Colonic mucosa (tissue), 4 donors: Measurements from ENCODE around the gene RNF183. TPM values are rescaled to one million over a fixed set of nuclear protein-coding genes. Genes with fewer than 3 reads are reported as not detected.

Source experiments
- DNase-seq: peaks from one replicate; pipeline ENCODE4 v3.0.0-alpha.2; 2020
- H3K27ac ChIP-seq: fragments of 200-600 bp; one replicate; pipeline ENCODE4 v1.8.0; 2021
- H3K27me3 ChIP-seq: fragments of 200-600 bp; one replicate; pipeline ENCODE4 v1.8.0; 2021
- H3K36me3 ChIP-seq: fragments of 200-600 bp; one replicate; pipeline ENCODE4 v1.8.0; 2021
- H3K4me1 ChIP-seq: fragments of 200-600 bp; one replicate; pipeline ENCODE4 v1.8.0; 2021; ENCODE audit warnings: mild to moderate bottlenecking
- H3K4me3 ChIP-seq: fragments of 200-600 bp; one replicate; pipeline ENCODE4 v1.8.0; 2021
- H3K9ac ChIP-seq, 2 donors: one replicate each; pipeline ENCODE4 v1.7.0; 2013; ENCODE audit warnings: control low read depth in 2 of 2, low read depth in 2 of 2, low read length in 2 of 2
- H3K9me3 ChIP-seq: fragments of 200-600 bp; one replicate; pipeline ENCODE4 v1.8.0; 2021
- intact Hi-C: fragments of 100-400 bp; cut with DNase I; formaldehyde crosslinking; loops from one replicate; pipeline ENCODE4 v1.14.1; 2022
- total RNA-seq, 2 donors: library from RNA; stranded (reverse); fragmentation: NEBNext Ultra II Directional in 1 of 2; extraction: Animal tissue kit (Norgen Biotek cat#: 25700) in 1 of 2; gene quantifications; one replicate each; pipeline ENCODE4 v1.2.1, GENCODE V29; 2021
- TF ChIP-seq, protein P1 (sequence below): fragments of 200-600 bp; IDR thresholded peaks from one replicate; pipeline ENCODE4 v1.8.0; 2022; ENCODE audit warnings: antibody characterized with exemption, mild to moderate bottlenecking
- donor health status: healthy.
- donor health status: DM: no; HTN: no; CAD: no.
- donor health status: DM: no; HTN: no; CAD: no.

The RNF183 gene
- total RNA-seq = 1 to 10 TPM in 1 of 2 donors, under 1 TPM in 1; 0.57 to 9.2 TPM

DNA sequence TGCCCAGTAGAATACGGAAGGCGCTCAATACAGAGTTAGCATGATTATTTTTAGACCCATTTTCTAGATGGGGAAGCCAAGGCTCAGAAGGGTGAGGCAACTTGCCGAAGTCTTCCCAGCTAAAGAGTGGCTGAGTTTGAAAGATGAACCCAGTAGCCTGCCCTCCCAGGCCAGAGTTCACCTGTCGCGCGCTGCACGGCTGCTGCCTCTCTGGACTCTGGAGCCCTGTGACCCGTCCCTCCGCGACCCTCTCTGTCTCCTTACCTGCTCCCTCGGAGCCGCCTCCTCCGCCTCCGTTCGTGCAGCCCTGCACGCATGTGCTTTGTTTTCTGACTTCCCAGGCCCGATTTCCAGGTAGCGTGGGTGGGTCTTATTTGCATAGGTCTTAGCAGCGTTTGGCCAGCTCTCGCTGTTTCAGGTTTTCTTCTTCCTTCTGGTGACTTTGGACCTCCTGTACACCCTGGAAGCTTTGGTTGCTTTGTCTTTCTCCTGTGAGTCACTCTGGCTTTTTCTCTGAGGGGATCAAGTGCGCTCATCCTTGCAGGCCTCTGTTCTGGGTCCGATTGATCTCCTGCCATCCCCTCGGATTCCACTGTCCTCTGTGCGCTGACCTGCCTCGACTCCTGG lies at the start of gene RNF183:
RNF183 (minus strand) TSS at position 585 of the 627 bp plus-strand sequence. CDS start 5,192 bp downstream, outside the sequence.
- DNase-seq = peak; percentile 63
- H3K27me3 ChIP-seq = no peaks in the 10 kb centered on the region
- no peaks in the 10 kb centered on the region for H3K36me3 ChIP-seq
- intact Hi-C loops = no loop called here
- H3K9me3 ChIP-seq = no peaks in the 10 kb centered on the region
- no peak within 1 kb of the TSS for H3K4me3 ChIP-seq
- peaks cover 7% of the 10 kb centered on the region for H3K4me1 ChIP-seq
- TF ChIP-seq, protein P1, sequence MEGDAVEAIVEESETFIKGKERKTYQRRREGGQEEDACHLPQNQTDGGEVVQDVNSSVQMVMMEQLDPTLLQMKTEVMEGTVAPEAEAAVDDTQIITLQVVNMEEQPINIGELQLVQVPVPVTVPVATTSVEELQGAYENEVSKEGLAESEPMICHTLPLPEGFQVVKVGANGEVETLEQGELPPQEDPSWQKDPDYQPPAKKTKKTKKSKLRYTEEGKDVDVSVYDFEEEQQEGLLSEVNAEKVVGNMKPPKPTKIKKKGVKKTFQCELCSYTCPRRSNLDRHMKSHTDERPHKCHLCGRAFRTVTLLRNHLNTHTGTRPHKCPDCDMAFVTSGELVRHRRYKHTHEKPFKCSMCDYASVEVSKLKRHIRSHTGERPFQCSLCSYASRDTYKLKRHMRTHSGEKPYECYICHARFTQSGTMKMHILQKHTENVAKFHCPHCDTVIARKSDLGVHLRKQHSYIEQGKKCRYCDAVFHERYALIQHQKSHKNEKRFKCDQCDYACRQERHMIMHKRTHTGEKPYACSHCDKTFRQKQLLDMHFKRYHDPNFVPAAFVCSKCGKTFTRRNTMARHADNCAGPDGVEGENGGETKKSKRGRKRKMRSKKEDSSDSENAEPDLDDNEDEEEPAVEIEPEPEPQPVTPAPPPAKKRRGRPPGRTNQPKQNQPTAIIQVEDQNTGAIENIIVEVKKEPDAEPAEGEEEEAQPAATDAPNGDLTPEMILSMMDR = no peak
- H3K27ac ChIP-seq = no peak within 1 kb of the TSS
- peak within 1 kb of the TSS in 1 of 2 donors; percentile 2 for H3K9ac ChIP-seq

GRCh38 chr9:113352411-113352810 lies 49.2 kb upstream of the RNF183 start:
- intact Hi-C loops = no loop called here
- H3K27me3 ChIP-seq = no peaks in the 10 kb centered on the region
- TF ChIP-seq, protein P1 = no peak
- peaks cover 4% of the 10 kb centered on the region for H3K4me1 ChIP-seq
- H3K27ac ChIP-seq = no peak overlapping the region
- no peak overlapping the region for H3K9ac ChIP-seq
- H3K4me3 ChIP-seq = no peak overlapping the region
- H3K9me3 ChIP-seq = no peaks in the 10 kb centered on the region
- no peak for DNase-seq
- no peaks in the 10 kb centered on the region for H3K36me3 ChIP-seq

- Histone ChIP-seq H3K4me1 (peaks cover 4% of the 10 kb centered on the region), H3K27ac (no peak overlapping the region), H3K27me3 (no peaks in the 10 kb centered on the region), H3K4me3 (no peak overlapping the region), H3K9ac (no peak overlapping the region), H3K9me3 (no peaks in the 10 kb centered on the region), H3K36me3 (no peaks in the 10 kb centered on the region)
- intact Hi-C loops = no loop called here
- DNase-seq = no peak
- TF ChIP-seq, protein P1 = no peak
Observed at GRCh38 chr9:113352006-113352405, 48.8 kb upstream of the RNF183 start.

DNA sequence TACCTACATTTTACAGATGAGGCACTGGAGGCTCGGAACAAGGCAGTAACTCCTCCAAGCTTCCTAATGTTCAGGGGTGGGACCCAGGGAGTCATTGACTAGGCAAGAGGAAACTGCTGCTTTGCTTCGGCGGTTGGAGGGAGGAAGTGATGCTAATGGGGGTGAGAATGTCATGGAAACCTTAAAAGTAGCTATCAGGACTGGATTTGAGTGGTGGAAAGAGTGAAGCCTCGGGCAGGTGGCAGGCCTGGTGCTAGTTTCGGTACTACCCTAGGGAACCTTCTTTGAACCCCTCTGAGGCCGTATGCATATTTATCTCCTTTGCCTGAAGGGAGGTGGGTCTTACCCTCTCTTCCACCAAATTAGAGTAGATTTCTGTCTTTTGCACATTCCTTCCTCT lies 47.8 kb upstream of the RNF183 start:
- DNase-seq = no peak
- TF ChIP-seq, protein P1 = no peak
- Histone ChIP-seq H3K9ac (no peak overlapping the region), H3K9me3 (no peaks in the 10 kb centered on the region), H3K27me3 (no peaks in the 10 kb centered on the region), H3K4me3 (no peak overlapping the region), H3K36me3 (no peaks in the 10 kb centered on the region), H3K4me1 (peaks cover 10% of the 10 kb centered on the region), H3K27ac (no peak overlapping the region)
- intact Hi-C loops = no loop called here

DNA sequence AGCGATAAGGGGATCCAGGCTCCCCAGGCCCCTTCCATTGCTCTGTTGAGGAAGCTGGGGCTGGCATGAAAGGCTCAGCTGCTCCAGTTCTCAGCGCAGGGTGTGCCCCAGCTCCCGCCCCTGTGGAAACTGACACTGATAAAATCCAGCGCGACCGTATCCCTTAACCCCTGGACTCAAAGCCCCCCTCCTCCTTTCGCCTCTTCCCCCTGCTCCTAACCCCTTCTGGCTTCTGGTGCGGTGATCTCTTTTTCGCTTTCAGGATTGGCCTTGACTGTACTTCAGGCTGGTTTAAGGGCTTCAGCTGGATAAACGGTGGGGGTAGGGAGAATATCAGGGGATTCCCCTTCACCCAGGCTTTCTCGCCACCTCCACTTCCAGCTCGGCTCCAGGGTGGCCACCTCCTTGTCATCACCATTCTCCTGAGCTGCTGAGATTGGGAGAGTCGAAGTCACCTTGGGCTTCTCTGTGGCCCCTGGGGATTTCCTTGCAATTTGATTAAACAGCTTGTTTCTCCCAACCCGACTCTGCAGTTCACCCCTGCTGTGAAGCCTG lies 47.0 kb upstream of the RNF183 start:
- DNase-seq = no peak
- Histone ChIP-seq H3K27ac (peak overlapping the region; percentile 36), H3K9me3 (no peaks in the 10 kb centered on the region), H3K27me3 (no peaks in the 10 kb centered on the region), H3K4me3 (peak overlapping the region; percentile 67), H3K4me1 (peaks cover 13% of the 10 kb centered on the region), H3K36me3 (no peaks in the 10 kb centered on the region), H3K9ac (peak overlapping the region; percentile 70 to 75)
- TF ChIP-seq, protein P1 = no peak
- intact Hi-C loops = no loop called here
